Activated naive CD4-positive, alpha-beta T cell treated with anti-CD3 and anti-CD28 coated beads, Interleukin-2, amount 50 U/mL, for 24 hours (primary cell): ENCODE data around the gene MBD6.

Experiments
- H3K27ac Mint-ChIP-seq: one replicate; pipeline ENCODE4 v1.8.0; 2021; ENCODE audit warnings: mild to moderate bottlenecking, mixed read lengths
- H3K27me3 Mint-ChIP-seq: one replicate; pipeline ENCODE4 v1.8.0; 2021; ENCODE audit warnings: mixed read lengths
- H3K36me3 Mint-ChIP-seq: one replicate; pipeline ENCODE4 v1.8.0; 2021; ENCODE audit warnings: mixed read lengths
- H3K4me1 Mint-ChIP-seq: one replicate; pipeline ENCODE4 v1.8.0; 2021; ENCODE audit warnings: mixed read lengths
- H3K4me3 Mint-ChIP-seq: one replicate; pipeline ENCODE4 v1.8.0; 2021; ENCODE audit warnings: mild to moderate bottlenecking, mixed read lengths
- H3K9me3 Mint-ChIP-seq: one replicate; pipeline ENCODE4 v1.8.0; 2021; ENCODE audit warnings: mixed read lengths

Gene MBD6

DNA sequence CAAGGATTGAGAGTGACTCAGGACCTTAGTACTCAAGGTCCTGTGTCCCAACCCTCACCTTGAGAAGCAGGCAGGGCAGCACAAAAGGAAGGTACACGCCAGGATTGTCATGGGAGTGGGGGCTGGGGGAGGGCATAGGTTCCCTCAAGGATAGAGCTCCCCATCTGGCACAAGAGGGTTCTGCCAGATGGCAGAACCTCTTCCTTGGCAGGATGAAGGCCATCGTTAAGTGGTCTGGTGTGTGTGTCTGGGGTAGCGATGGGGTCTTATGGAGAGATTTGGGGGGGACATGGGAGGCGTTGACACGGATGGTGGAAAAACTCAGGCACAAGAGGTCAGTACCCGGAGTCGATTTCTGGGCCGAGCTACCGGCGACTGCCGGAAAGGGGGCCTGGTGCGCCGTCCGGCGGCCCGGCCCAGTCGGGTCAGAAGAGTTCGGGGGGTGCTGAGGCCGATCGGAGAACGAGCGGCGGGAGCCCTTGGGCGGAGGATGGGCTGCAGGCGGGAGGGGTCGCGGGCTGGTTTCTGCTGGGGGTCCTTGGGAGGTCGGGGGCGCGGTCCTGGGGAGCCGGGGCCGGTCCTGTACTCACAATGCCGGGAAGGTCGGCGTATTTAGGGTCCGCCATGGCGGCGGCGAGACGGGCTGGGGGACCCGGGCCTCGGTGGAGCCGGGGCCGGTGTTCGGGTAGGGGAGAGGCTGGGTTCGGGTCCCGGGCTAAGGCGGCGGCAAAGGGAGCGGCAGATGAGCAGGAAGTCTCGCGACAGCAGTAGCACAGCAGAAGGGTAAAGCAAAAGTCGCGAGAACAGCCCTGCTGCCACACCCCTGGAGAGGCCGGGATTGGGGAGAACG lies 24.0 kb downstream of the MBD6 start, which contains the start of gene DCTN2:
Gene DCTN2 (minus strand): TSS at position 755 of the 850 bp plus-strand sequence. CDS start 129 bp downstream, at position 626.
- H3K27ac Mint-ChIP-seq: peak within 1 kb of the TSS; percentile 94
- H3K36me3 Mint-ChIP-seq: no peaks in the 10 kb centered on the region
- H3K9me3 Mint-ChIP-seq: no peaks in the 10 kb centered on the region
- peaks cover 50% of the 10 kb centered on the region for H3K4me1 Mint-ChIP-seq
- peaks cover 2% of the 10 kb centered on the region for H3K27me3 Mint-ChIP-seq
- H3K4me3 Mint-ChIP-seq: peak within 1 kb of the TSS; percentile 98

DNA sequence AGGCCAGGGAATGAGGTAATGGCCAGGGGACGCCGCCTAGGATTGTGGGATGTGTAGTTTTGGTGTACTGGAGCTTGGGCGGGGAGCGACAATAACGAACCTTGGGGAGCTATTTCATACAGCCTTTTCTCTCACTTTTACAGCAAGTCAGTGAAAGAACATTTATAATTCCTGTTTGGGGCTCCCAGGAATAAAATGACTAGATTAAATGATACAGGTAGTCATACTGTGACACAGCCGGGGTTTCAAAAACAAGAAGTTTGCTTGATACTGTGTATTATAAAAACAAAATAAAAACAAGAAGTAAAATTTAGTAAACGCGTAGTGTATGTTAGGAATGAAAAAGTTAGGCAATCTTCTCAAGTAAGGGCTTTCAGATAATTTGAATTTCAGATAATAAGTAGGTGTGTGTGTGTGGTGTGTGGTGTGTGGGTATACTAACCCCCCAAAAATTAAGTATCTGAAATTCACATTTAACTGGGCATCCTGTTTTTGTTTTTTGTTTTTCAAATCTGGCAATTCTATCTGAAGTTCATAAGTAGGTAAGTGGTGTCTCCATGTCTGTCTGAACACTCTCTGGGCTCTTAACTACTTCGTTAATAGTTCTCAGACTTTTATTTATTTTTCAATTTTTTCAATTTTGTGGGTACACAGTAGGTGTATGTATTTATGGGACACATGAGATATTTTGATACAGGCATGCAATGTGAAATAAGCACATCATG lies 24.8 kb downstream of the MBD6 start:
- Mint-ChIP-seq H3K4me3 (peak overlapping the region; percentile 98), H3K27ac (peak overlapping the region; percentile 94), H3K4me1 (peaks cover 50% of the 10 kb centered on the region), H3K27me3 (peaks cover 2% of the 10 kb centered on the region), H3K9me3 (no peaks in the 10 kb centered on the region), H3K36me3 (no peaks in the 10 kb centered on the region)

DNA sequence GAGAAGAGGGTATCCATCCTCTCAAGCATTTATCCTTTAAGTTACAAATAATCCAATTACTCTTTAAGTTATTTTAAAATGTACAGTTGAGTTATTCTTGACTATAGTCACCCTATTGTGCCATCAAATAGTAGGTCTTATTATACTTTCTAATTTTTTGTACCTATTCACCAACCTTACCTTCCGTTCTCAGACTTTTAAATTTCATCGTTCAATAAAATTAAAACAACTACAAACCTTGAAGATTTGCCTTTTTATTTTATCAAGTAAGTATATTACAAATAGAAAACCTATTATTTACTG lies 25.3 kb downstream of the MBD6 start:
- Mint-ChIP-seq H3K27me3 (peaks cover 2% of the 10 kb centered on the region), H3K27ac (no peak overlapping the region), H3K36me3 (no peaks in the 10 kb centered on the region), H3K9me3 (no peaks in the 10 kb centered on the region), H3K4me1 (peaks cover 50% of the 10 kb centered on the region), H3K4me3 (no peak overlapping the region)

DNA sequence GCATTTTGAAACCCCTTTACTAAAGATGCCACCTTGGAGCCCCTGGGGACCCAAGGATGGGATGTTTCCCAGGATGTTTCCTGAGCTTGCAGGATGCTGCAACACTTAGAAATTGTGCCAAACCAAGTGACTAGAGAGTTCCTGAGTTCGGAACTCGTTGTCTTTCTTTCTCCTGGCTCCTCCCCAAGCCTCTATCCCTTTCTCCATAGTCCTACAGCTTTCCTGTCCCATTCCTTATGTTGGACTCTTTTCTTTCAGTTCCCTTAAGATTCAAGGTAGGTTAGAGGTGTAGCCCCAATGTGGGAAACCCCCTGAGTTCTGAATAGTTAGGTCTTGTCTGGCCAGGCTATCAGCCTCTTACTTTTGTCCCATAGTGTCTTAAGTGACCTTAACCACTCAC lies 25.9 kb downstream of the MBD6 start:
- H3K27me3 Mint-ChIP-seq: peaks cover 2% of the 10 kb centered on the region
- H3K4me1 Mint-ChIP-seq: peaks cover 48% of the 10 kb centered on the region
- peak overlapping the region; percentile 30 for H3K4me3 Mint-ChIP-seq
- H3K9me3 Mint-ChIP-seq: no peaks in the 10 kb centered on the region
- H3K36me3 Mint-ChIP-seq: no peaks in the 10 kb centered on the region
- peak overlapping the region; percentile 11 for H3K27ac Mint-ChIP-seq

DNA sequence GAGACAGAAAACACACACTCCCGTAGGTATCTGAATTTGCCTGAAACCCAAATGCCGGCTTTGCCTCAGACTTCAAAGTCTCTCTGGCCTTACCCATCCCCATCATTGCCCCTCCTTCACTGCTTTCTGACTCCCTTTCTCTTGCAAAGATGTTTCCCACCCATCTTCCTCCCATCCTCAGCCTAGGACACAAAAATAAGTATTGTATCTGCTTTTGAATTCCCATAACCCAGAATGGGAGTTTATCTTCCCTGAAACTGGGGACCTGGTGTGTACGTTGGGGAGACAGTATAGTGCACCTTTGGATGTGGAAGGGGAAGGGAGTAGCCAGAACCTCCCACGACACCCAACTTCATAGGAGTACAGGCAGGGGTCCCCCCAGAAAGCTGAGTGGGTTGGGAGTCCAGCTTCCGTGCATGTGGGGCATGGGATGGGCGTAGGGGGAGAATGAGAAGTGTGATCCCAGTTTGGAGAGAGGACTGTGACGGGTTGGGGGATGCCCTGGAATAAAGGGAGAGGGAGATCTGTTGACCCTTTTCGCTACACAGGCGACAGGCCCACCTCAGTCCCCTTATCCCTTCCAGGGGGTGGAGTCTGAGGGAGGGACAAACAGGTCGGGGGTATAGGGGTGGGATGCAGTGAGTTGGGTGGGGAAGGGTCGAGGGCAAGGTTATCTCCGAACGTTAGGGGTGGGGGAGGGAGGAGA lies 26.7 kb downstream of the MBD6 start:
- H3K27me3 Mint-ChIP-seq: peaks cover 2% of the 10 kb centered on the region
- H3K27ac Mint-ChIP-seq: no peak overlapping the region
- no peaks in the 10 kb centered on the region for H3K36me3 Mint-ChIP-seq
- H3K4me1 Mint-ChIP-seq: peaks cover 42% of the 10 kb centered on the region
- peak overlapping the region; percentile 71 for H3K4me3 Mint-ChIP-seq
- H3K9me3 Mint-ChIP-seq: no peaks in the 10 kb centered on the region

DNA sequence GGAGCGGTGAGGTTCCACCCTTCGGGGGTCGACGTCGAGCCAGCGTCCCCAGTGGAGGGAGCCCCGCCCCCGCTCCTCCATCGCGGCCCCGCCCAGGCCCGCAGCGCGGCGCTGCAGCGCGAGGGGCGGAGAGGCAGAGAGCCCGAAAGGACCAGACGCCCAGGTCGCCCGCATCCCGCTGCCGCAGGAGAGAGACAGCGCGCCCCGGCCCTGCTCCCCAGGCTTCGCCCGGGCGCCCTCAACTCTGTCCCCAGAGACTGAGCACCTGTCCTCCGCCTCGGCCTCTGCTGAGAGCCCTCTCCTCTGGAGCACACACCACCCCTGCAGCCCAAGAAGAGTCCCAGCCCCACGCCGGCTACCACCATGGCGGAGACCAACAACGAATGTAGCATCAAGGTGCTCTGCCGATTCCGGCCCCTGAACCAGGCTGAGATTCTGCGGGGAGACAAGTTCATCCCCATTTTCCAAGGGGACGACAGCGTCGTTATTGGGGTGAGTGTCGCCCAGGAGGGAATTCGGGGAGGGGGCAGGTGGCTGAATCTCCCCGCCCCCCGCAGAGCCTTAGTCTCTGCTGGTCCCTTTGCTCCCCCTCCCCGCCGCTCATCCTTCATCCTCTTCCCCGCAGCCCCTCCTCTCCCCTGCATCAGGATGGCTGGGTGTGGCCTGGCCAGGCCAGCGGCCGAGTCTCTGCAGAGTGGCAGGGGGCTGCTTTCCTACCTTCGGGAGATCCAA lies 27.5 kb downstream of the MBD6 start, which contains the start of gene KIF5A:
Gene KIF5A (plus strand): TSS at position 136 of the 732 bp plus-strand sequence. CDS start 228 bp downstream, at position 364.
- Mint-ChIP-seq H3K9me3 (no peaks in the 10 kb centered on the region), H3K4me3 (peak within 1 kb of the TSS; percentile 76), H3K27ac (no peak within 1 kb of the TSS), H3K4me1 (peaks cover 36% of the 10 kb centered on the region), H3K36me3 (no peaks in the 10 kb centered on the region), H3K27me3 (peaks cover 2% of the 10 kb centered on the region)

DNA sequence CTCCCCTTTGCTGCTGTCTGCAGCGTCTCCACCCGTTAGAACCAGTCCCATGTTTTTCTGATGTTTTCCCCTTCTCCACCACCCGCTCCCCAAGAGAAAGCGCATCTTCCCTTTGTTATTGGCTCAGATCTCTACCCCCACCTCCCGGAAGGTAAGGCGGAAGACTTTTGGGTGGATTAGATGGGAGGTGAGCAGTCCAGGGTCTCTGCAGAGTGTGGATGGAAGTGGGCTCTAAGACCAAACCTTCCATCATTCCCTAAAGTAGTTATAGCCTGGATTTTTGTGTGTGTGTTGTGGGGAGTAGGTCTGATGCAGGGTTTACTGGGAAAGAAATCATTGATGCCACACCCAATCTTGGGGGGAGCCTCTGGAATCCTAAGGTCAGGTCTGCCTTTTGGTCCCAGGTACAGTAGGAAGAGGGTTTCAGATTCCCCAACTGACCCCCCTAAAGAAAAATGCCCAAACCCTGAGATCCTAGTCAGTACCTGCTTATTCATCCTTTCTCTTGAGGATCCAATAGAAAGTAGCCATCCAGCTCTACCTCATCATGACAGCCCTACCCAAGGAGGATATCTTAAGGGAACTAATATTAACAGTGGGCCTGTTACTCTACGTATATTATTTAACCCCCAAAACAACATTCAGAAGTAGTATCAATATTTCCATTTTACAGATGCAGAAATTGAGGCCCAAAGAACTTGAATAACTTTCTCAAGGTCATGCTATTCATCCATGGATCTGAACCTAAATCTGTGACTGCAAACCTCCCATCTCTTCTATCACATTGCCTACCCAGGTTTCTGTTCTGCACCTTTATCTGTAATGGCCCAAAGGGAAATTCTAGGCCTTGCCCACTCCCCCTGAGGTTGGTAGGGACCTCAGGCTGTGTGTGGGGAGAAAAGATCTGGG lies 28.3 kb downstream of the MBD6 start:
- Mint-ChIP-seq H3K27ac (no peak overlapping the region), H3K36me3 (no peaks in the 10 kb centered on the region)

DNA sequence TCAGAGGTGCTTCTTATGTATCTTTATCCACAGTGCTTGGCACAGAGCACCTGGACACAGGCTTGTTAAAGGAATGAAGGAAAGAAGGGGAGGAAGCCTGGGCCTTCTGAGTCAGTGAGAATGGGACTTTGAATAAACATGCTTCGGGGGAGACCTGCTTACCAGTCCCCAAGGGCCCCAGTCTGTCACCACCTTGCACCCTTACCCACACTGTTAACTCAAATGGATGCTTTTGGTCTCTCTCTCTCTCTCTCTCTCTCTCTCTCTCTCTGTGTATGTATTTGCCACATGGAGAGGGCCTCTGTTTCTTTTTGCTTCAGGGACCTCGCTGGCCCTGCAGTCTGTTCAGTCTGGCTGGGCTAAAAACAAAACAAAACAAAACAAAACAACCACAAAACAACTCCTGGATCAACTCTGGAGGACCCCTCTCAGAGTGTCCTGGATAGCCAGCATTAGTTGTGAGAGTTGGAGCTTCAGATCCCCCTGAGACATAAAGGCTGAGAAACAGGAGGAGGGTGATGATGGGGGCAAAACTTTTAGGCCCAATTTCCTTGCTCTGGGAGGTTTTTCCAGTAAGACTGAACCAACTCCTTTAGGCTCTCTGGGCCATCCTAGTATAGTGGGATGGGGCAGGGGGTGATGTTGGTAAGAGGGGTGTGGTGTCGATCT lies 29.1 kb downstream of the MBD6 start:
- H3K4me1 Mint-ChIP-seq: peaks cover 23% of the 10 kb centered on the region
- H3K27me3 Mint-ChIP-seq: peaks cover 2% of the 10 kb centered on the region
- no peak overlapping the region for H3K27ac Mint-ChIP-seq
- no peaks in the 10 kb centered on the region for H3K36me3 Mint-ChIP-seq
- no peaks in the 10 kb centered on the region for H3K9me3 Mint-ChIP-seq
- peak overlapping the region; percentile 58 for H3K4me3 Mint-ChIP-seq

More for the DNA sequence above, 28.3 kb downstream of the MBD6 start:
- H3K4me3 Mint-ChIP-seq: peak overlapping the region; percentile 58
- H3K4me1 Mint-ChIP-seq: peaks cover 28% of the 10 kb centered on the region
- H3K9me3 Mint-ChIP-seq: no peaks in the 10 kb centered on the region
- peaks cover 2% of the 10 kb centered on the region for H3K27me3 Mint-ChIP-seq

DNA sequence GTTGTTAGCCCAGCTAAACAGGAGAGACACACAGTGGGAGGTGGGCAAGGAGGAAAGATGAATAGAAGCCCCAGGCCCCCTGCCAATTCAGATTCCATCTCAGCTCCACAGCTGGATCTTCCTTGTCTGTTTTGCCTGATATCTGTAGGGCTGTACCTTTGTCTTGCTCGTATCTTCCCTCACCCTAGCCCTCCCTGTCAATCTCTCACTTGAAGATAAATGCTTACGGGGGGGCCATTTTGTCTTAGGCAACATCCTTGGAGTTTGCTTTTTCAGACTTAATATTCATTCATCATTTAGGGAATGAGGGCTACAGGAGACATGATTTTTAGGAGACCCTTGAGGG lies 29.7 kb downstream of the MBD6 start:
- Mint-ChIP-seq H3K4me3 (no peak overlapping the region), H3K36me3 (no peaks in the 10 kb centered on the region), H3K9me3 (no peaks in the 10 kb centered on the region), H3K27me3 (peaks cover 2% of the 10 kb centered on the region), H3K4me1 (peaks cover 19% of the 10 kb centered on the region), H3K27ac (no peak overlapping the region)

DNA sequence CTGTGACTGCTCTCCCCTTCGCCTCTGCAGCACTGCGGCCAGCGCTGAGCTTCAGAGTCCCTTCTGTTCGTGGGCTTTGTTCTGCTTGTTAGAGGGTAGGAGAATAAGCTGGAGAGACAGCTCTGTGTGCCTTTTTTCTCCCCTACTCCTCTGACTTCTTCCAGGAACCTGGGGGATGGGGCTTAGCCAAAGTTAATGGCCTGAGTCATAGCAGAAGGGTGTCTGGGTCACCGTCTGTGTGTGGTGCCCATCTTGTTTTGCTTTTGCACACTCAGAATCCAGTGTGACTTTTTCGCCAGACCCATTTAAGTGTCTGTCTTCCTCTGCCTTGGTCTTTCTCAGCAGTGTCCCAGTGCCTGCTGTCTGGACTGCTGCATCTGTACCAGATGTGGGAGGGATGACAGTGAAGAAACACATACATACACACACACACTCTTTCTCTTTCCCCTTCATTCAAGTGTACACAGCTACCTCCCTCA lies 30.2 kb downstream of the MBD6 start:
- Mint-ChIP-seq H3K9me3 (no peaks in the 10 kb centered on the region), H3K27me3 (peaks cover 2% of the 10 kb centered on the region), H3K36me3 (no peaks in the 10 kb centered on the region), H3K27ac (no peak overlapping the region), H3K4me1 (peaks cover 14% of the 10 kb centered on the region), H3K4me3 (no peak overlapping the region)

DNA sequence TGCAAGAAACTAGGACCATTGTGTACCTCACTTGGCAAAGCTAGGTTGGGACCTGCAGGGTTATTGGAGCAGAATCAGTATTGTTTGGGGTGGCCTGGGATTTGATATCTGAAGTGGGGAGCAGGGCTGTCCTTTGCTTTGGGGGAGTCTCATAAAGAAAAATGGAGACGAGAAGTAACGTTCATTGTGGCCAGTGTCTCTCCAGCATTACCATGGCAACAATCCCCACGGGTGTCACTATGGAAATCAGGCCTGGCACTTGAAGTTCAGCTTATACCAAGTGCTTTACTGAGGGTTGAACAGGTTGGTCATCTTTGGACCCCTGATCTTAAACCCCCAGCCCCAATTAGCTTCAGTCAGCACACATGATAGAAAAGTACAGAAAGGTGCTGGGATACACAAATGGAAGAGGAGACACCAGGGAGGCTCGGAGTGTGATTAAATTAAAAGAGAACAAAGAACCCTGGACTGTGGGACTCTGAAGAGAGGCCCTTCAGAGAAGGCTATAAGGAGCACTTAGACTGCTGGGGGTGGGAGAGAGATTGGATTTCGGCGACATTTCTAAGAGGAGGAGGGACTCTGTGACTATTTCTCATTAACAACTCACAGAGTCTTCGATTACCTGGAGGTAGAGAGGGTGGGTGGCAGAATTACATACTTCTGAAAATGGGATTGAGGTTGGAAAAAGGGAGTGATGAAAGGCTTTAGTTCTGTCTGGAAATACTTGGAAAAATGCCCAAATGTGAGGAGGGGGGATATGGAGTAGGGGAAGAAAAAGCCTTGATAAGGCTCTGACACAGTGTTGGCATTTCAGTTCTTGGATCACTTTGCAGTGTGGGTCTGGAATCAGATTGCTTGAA lies 30.9 kb downstream of the MBD6 start:
- H3K27me3 Mint-ChIP-seq: peaks cover 2% of the 10 kb centered on the region
- H3K4me1 Mint-ChIP-seq: peaks cover 14% of the 10 kb centered on the region
- H3K36me3 Mint-ChIP-seq: no peaks in the 10 kb centered on the region
- no peak overlapping the region for H3K4me3 Mint-ChIP-seq
- H3K27ac Mint-ChIP-seq: no peak overlapping the region
- no peaks in the 10 kb centered on the region for H3K9me3 Mint-ChIP-seq

DNA sequence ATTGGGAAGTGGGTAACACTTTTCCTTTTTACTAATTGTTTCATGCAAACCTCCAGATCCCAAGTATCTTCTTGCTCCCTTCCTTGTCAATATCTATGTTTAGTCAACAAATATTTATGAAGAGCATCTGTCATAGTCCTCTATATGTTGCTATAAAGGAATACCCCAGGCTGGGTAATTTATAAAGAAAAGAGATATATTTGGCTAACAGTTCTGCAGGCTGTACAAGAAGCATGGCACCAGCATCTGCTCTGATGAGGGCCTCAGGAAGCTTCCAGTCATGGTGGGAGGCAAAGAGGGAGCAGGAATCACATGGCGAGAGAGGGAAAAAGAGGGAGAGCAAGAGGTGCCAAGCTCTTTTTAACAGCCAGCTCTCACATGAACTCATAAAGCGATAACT lies 31.8 kb downstream of the MBD6 start:
- Mint-ChIP-seq H3K4me1 (peaks cover 10% of the 10 kb centered on the region), H3K9me3 (no peaks in the 10 kb centered on the region), H3K27ac (no peak overlapping the region), H3K4me3 (no peak overlapping the region), H3K36me3 (no peaks in the 10 kb centered on the region), H3K27me3 (peaks cover 2% of the 10 kb centered on the region)

DNA sequence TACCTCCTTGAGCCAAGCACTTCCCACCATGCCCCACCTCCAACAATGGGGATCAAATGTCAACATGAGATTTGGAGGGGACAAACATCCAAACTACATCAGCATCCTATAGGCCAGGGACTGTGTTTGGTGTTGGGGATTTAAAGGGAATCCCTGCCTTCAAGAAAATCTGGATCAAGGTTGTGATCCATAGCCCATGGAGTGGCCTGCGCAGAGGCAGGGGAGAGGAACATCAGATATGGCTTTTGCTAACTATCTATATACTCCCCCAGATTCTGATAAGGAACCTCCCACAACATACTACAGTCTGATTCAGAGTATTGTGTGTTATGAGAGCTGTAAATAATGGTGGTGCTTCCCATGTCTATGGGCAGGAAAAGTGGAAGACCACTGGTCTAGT lies 32.3 kb downstream of the MBD6 start:
- Mint-ChIP-seq H3K9me3 (no peaks in the 10 kb centered on the region), H3K4me3 (no peak overlapping the region), H3K4me1 (peaks cover 9% of the 10 kb centered on the region), H3K36me3 (no peaks in the 10 kb centered on the region), H3K27me3 (peaks cover 2% of the 10 kb centered on the region), H3K27ac (no peak overlapping the region)
